Muscle of leg (tissue), 11 donors: ENCODE results near the gene IFNG-AS1. TPM values are rescaled to one million over a fixed set of nuclear protein-coding genes. Genes with fewer than 3 reads are reported as not detected.
A peak's percentile ranks its signal among the peaks of the same experiment; 100 is the strongest.

Experiments
- DNase-seq: peaks from one replicate; pipeline ENCODE4 v3.0.0; 2013
- H3K27ac ChIP-seq: one replicate; pipeline ENCODE4 v1.5.1; 2013; ENCODE audit warnings: mild to moderate bottlenecking, low read length, control low read depth
- H3K27me3 ChIP-seq: one replicate; pipeline ENCODE4 v1.6.1; 2013; ENCODE audit warnings: low read length; ENCODE audit not compliant: control insufficient read depth, insufficient read depth
- H3K36me3 ChIP-seq: one replicate; pipeline ENCODE4 v1.6.1; 2013; ENCODE audit warnings: low read length; ENCODE audit not compliant: control insufficient read depth, insufficient read depth
- H3K4me1 ChIP-seq: one replicate; pipeline ENCODE4 v1.6.1; 2013; ENCODE audit warnings: low read length; ENCODE audit not compliant: control insufficient read depth, insufficient read depth
- H3K4me3 ChIP-seq: one replicate; pipeline ENCODE4 v1.5.1; 2013; ENCODE audit warnings: low read length, control low read depth
- H3K9me3 ChIP-seq: replicated peaks from 2 replicates; pipeline ENCODE4 v1.6.1; 2013; ENCODE audit warnings: low read depth, low read length; ENCODE audit not compliant: control insufficient read depth
- WGBS: methylation state at CpG from one replicate; pipeline ENCODE4 v1.1.5; 2013; ENCODE audit warnings: missing lambda C conversion rate; ENCODE audit not compliant: insufficient coverage; 5-methylcytosine and 5-hydroxymethylcytosine counted together
- polyA plus RNA-seq, 8 donors: library from polyadenylated mRNA; unstranded; fragments of 120-200 nt; gene quantifications; one replicate each; pipeline versions ENCODE4 v1.2.1 to v1.2.3, GENCODE V29; 2013; ENCODE audit warnings: inconsistent platforms in 1 of 8, low replicate concordance in 1 of 8; ENCODE audit not compliant: insufficient read length in 8 of 8, insufficient read depth in 1 of 8
- total RNA-seq: library from RNA; stranded (reverse); fragments of 120-200 nt; gene quantifications from one replicate; pipeline ENCODE4 v1.2.4, GENCODE V29; 2013

The IFNG-AS1 gene
- total and polyA plus RNA-seq, 9 donors = 0.12 to 0.80 (median 0.31) TPM; not detected in 1

DNA sequence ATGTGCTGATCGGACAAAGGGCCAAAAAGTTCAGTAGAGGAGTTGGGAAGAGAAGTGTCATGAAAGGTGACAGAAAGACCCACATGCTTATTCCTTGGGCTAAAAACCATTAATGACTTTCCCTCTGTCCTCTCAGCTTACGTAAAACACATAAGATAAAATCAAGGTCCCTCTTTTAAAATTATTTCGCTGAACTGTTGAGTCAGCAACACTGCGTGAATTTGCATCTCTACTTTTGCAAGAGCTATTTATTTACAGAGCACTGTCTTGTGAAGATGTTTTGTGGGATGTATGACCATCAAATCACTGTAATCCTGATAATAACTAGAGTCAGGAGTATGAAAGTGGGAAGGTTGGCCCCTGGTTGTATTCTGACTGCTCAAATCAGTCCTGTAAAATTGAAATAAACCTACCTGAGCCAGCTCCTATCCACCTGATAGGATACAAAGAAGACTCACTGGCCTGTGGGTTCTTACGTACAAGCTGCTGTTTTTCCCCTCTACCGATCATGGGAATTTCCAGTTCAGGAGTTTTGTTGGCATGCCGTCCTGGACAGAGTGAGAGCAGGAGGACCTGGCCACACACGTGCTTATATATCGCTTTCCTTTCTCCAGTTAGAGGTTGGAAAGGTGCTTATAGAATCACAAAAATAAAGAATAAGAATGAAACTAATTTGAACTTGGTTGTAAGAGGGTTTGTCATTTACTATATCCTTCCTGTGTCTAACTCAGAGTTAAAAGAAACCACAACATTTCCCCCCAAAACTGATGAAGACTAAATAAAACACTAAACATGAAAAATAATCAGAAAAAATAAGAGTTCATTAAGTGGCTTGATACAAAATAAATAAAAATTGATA is 42.9 kb downstream of the IFNG-AS1 start:
- no peaks in the 10 kb centered on the region for H3K4me1 ChIP-seq
- H3K36me3 ChIP-seq = no peaks in the 10 kb centered on the region
- no peaks in the 10 kb centered on the region for H3K27me3 ChIP-seq
- no peak overlapping the region for H3K27ac ChIP-seq
- 100% methylated on average over 1 of the region's 9 CpGs for WGBS
- H3K4me3 ChIP-seq = no peak overlapping the region
- H3K9me3 ChIP-seq = no peaks in the 10 kb centered on the region
- DNase-seq = peak; percentile 5

DNA sequence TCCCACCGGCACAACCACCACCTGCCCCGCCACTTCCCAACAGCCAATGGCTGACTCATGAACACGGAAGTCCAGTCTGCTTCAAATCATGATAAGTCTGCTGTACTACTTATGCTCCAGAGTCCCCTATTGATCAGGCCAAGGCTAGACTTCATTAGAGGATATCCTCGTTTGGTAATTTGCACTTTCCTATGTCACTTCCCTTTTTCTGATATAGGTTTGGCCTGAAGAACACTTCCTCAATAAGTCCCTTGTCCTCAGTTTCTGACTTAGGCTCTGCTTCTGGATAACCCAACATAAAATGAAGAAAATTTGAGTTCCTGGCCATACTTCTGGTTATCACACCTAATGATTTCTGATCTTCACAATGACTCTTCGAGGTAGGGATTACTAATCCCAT is 45.3 kb downstream of the IFNG-AS1 start:
- Histone ChIP-seq H3K36me3 (no peaks in the 10 kb centered on the region), H3K4me1 (no peaks in the 10 kb centered on the region), H3K9me3 (no peaks in the 10 kb centered on the region), H3K27me3 (no peaks in the 10 kb centered on the region), H3K4me3 (no peak overlapping the region), H3K27ac (no peak overlapping the region)
- DNase-seq = no peak
- WGBS = 77% methylated on average over 3 of the region's 5 CpGs

GRCh38 chr12:68036642-68037041 is 47.4 kb downstream of the IFNG-AS1 start:
- DNase-seq = no peak
- Histone ChIP-seq H3K4me1 (no peaks in the 10 kb centered on the region), H3K36me3 (no peaks in the 10 kb centered on the region), H3K9me3 (no peaks in the 10 kb centered on the region), H3K27ac (no peak overlapping the region), H3K4me3 (no peak overlapping the region), H3K27me3 (no peaks in the 10 kb centered on the region)
- 83% methylated on average over 5 of the region's 7 CpGs for WGBS

GRCh38 chr12:68037616-68038255 is 48.5 kb downstream of the IFNG-AS1 start:
- Histone ChIP-seq H3K27me3 (no peaks in the 10 kb centered on the region), H3K4me1 (no peaks in the 10 kb centered on the region), H3K9me3 (no peaks in the 10 kb centered on the region), H3K27ac (no peak overlapping the region), H3K4me3 (no peak overlapping the region), H3K36me3 (no peaks in the 10 kb centered on the region)
- DNase-seq = peak; percentile 19

- Histone ChIP-seq H3K36me3 (no peaks in the 10 kb centered on the region), H3K4me3 (no peak overlapping the region), H3K27ac (no peak overlapping the region), H3K9me3 (no peaks in the 10 kb centered on the region), H3K4me1 (no peaks in the 10 kb centered on the region), H3K27me3 (no peaks in the 10 kb centered on the region)
- 62% methylated on average over 2 of the region's 3 CpGs for WGBS
- no peak for DNase-seq
Measured at GRCh38 chr12:68038650-68039049, 49.4 kb downstream of the IFNG-AS1 start.

DNA sequence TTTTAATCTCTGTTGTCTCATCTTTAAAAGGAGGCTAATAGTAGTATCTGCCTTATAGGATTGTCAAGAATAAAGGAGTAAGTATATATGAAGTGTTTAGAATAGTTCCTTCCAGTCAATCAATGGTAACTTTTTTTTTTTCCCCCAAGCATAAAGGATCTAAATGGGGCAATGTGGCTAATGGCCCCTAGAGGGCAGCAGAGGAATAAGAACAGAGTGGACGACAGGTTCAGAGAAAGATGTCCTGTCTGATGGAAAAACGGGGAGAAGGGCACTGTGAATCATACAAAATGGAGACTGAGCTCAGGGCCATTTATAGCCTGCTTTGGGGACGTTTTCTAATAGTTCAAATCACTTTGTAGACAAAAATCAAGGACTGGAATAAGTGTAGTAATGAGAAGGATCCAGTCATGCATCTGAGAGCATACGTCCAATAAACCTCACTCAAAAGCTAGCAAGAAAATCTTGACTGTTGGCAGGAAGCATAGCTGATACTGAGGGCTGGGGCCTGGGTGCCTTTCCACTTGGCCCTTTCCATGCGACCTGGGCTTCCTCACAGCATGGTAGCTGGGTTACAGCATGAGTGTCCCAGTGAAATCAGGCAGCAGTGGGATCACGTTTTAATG is 51.3 kb downstream of the IFNG-AS1 start:
- H3K27ac ChIP-seq = no peak overlapping the region
- no peaks in the 10 kb centered on the region for H3K27me3 ChIP-seq
- H3K4me3 ChIP-seq = no peak overlapping the region
- H3K36me3 ChIP-seq = no peaks in the 10 kb centered on the region
- WGBS = 0% methylated on average over 3 of the region's 6 CpGs
- no peaks in the 10 kb centered on the region for H3K4me1 ChIP-seq
- H3K9me3 ChIP-seq = no peaks in the 10 kb centered on the region
- DNase-seq = peak; percentile 73

GRCh38 chr12:68042212-68042699 is 53.0 kb downstream of the IFNG-AS1 start:
- no peaks in the 10 kb centered on the region for H3K36me3 ChIP-seq
- H3K4me1 ChIP-seq = no peaks in the 10 kb centered on the region
- H3K27me3 ChIP-seq = no peaks in the 10 kb centered on the region
- H3K4me3 ChIP-seq = no peak overlapping the region
- WGBS = 33% methylated on average over 1 of the region's 6 CpGs
- H3K27ac ChIP-seq = no peak overlapping the region
- H3K9me3 ChIP-seq = no peaks in the 10 kb centered on the region
- no peak for DNase-seq

DNA sequence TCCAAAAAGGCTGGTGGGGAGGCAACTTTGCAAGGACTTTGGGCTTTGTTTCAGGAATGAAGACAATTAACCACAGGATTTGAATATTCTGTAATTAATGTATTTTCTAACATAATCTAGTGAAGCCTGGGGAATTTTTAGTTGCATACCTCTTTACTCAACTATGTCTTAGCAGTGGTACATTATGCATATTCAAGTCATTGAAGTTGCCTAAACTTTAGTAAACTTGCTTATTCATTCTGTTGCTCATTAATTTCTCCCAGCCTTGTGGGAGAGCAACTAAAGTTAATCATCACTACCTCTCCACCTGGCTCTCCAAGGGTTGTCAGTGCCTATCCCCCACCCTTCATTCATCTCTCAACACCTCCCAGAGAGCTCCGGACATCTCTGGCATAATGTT is 54.2 kb downstream of the IFNG-AS1 start:
- no peak for DNase-seq
- no peak overlapping the region for H3K4me3 ChIP-seq
- no peaks in the 10 kb centered on the region for H3K9me3 ChIP-seq
- no peaks in the 10 kb centered on the region for H3K4me1 ChIP-seq
- no peaks in the 10 kb centered on the region for H3K27me3 ChIP-seq
- 60% methylated on average over 1 of the region's 1 CpG for WGBS
- H3K27ac ChIP-seq = no peak overlapping the region
- no peaks in the 10 kb centered on the region for H3K36me3 ChIP-seq

GRCh38 chr12:68048648-68049297 is 59.5 kb downstream of the IFNG-AS1 start:
- Histone ChIP-seq H3K27me3 (no peaks in the 10 kb centered on the region), H3K27ac (no peak overlapping the region), H3K36me3 (no peaks in the 10 kb centered on the region), H3K9me3 (no peaks in the 10 kb centered on the region), H3K4me3 (no peak overlapping the region), H3K4me1 (no peaks in the 10 kb centered on the region)
- WGBS = no CpG with 5 or more reads among the region's 1 CpG
- DNase-seq = no peak

DNA sequence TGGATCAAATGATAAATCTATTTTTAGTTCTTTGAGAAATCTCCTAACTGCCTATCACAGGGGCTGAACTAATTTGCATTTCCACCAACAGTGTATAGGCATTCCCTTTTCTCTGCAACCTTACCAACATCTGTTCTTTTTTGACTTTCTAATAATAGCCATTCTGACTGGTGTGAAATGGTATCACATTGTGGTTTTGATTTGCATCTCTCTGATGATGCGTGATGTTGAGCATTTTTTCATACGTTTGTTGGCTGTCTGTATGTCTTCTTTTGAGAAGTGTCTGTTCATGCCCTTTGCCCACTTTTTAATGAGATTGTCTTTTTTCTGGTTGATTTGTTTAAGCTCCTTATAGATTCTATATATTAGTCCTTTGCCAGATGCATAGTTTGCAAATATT is 67.1 kb downstream of the IFNG-AS1 start:
- no peak overlapping the region for H3K27ac ChIP-seq
- WGBS = no CpG with 5 or more reads among the region's 2 CpGs
- no peaks in the 10 kb centered on the region for H3K36me3 ChIP-seq
- no peaks in the 10 kb centered on the region for H3K4me1 ChIP-seq
- peaks cover 12% of the 10 kb centered on the region for H3K9me3 ChIP-seq
- no peak for DNase-seq
- H3K4me3 ChIP-seq = no peak overlapping the region
- no peaks in the 10 kb centered on the region for H3K27me3 ChIP-seq
